ENCODE data around the gene PLPPR1. TPM values are rescaled to one million over a fixed set of nuclear protein-coding genes. Genes with fewer than 3 reads are reported as not detected.

PLPPR1 gene
- total RNA-seq, 4 donors from 2014 or later: not detected

GRCh38 chr9:101372327-101373118 lies 344.0 kb downstream of the PLPPR1 start:
- TF ChIP-seq, protein P1, sequence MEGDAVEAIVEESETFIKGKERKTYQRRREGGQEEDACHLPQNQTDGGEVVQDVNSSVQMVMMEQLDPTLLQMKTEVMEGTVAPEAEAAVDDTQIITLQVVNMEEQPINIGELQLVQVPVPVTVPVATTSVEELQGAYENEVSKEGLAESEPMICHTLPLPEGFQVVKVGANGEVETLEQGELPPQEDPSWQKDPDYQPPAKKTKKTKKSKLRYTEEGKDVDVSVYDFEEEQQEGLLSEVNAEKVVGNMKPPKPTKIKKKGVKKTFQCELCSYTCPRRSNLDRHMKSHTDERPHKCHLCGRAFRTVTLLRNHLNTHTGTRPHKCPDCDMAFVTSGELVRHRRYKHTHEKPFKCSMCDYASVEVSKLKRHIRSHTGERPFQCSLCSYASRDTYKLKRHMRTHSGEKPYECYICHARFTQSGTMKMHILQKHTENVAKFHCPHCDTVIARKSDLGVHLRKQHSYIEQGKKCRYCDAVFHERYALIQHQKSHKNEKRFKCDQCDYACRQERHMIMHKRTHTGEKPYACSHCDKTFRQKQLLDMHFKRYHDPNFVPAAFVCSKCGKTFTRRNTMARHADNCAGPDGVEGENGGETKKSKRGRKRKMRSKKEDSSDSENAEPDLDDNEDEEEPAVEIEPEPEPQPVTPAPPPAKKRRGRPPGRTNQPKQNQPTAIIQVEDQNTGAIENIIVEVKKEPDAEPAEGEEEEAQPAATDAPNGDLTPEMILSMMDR (IDR thresholded peaks at IDR 0.05): no peak
- ATAC-seq (ENCODE audit: low FRiP score): no peak
- DNase-seq (ENCODE audit: low spot score): no peak

Small RNA genes within 50 kb of the gene (small RNA-seq; reads per million reads assigned to genes)
- gene RF00322: not detected
